Measurements from ENCODE around the gene RNF11.

RNF11 gene, protein sequence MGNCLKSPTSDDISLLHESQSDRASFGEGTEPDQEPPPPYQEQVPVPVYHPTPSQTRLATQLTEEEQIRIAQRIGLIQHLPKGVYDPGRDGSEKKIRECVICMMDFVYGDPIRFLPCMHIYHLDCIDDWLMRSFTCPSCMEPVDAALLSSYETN

GRCh38 chr1:51235673-51236530 is at the start of gene RNF11:
RNF11 (plus strand) TSS chr1:51236273; CDS start chr1:51236757, 484 bp downstream.
- H3K36me3 Mint-ChIP-seq: no peaks in the 10 kb centered on the region
- ATAC-seq: peak; percentile 97
- H3K4me1 Mint-ChIP-seq: peaks cover 35% of the 10 kb centered on the region

DNA sequence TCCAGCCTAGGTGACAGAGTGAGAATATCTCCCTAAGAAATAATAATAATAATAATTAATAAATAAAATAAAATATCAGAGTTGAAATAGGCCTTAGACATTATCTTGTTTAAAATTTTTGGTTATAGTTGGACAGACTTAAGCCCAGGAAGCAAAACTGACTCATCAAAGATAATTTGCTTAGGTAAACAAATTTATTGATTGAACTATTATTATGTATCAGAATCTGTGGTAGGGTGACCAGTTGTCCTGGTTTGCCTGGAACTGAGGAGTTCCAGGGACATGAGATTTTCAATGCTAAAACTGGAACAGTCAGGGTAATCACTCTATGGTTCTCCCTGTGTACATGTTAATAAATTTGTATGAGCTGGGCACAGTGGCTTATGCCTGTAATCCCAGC is 47.8 kb upstream of the RNF11 start:
- no peaks in the 10 kb centered on the region for H3K4me1 Mint-ChIP-seq
- H3K4me3 Mint-ChIP-seq: no peak overlapping the region
- no peak for ATAC-seq
- H3K36me3 Mint-ChIP-seq: no peaks in the 10 kb centered on the region
- H3K27ac Mint-ChIP-seq: no peak overlapping the region
- no peak for DNase-seq (ENCODE audit: low spot score in 2 of 2)
- H3K9me3 Mint-ChIP-seq: no peaks in the 10 kb centered on the region

More at GRCh38 chr1:51235673-51236530, at the start of gene RNF11:
- no peaks in the 10 kb centered on the region for H3K9me3 Mint-ChIP-seq
- H3K27ac Mint-ChIP-seq: no peak within 1 kb of the TSS
- H3K4me3 Mint-ChIP-seq: no peak within 1 kb of the TSS
- DNase-seq (ENCODE audit: low spot score in 2 of 2): peak; percentile 89 to 94

- H3K4me1 Mint-ChIP-seq: no peaks in the 10 kb centered on the region
- peak in 1 of 2 donors; percentile 11 for DNase-seq (ENCODE audit: low spot score in 2 of 2)
- no peaks in the 10 kb centered on the region for H3K36me3 Mint-ChIP-seq
Measured at GRCh38 chr1:51189421-51190073, 46.5 kb upstream of the RNF11 start.

GRCh38 chr1:51190961-51191360 is 45.1 kb upstream of the RNF11 start:
- Mint-ChIP-seq H3K36me3 (no peaks in the 10 kb centered on the region), H3K4me3 (no peak overlapping the region), H3K27ac (no peak overlapping the region), H3K9me3 (no peaks in the 10 kb centered on the region), H3K4me1 (no peaks in the 10 kb centered on the region)
- ATAC-seq (no peak), DNase-seq (ENCODE audit: low spot score in 2 of 2) (no peak)

More at GRCh38 chr1:51189421-51190073, 46.5 kb upstream of the RNF11 start:
- ATAC-seq: no peak
- Mint-ChIP-seq H3K9me3 (no peaks in the 10 kb centered on the region), H3K27ac (no peak overlapping the region), H3K4me3 (no peak overlapping the region)

- ATAC-seq: no peak
- H3K36me3 Mint-ChIP-seq: no peaks in the 10 kb centered on the region
- H3K4me3 Mint-ChIP-seq: no peak overlapping the region
- no peak overlapping the region for H3K27ac Mint-ChIP-seq
- no peaks in the 10 kb centered on the region for H3K9me3 Mint-ChIP-seq
- no peaks in the 10 kb centered on the region for H3K4me1 Mint-ChIP-seq
- peak; percentile 19 to 71 for DNase-seq (ENCODE audit: low spot score in 2 of 2)
Measured at GRCh38 chr1:51192213-51192843, 43.7 kb upstream of the RNF11 start.

DNA sequence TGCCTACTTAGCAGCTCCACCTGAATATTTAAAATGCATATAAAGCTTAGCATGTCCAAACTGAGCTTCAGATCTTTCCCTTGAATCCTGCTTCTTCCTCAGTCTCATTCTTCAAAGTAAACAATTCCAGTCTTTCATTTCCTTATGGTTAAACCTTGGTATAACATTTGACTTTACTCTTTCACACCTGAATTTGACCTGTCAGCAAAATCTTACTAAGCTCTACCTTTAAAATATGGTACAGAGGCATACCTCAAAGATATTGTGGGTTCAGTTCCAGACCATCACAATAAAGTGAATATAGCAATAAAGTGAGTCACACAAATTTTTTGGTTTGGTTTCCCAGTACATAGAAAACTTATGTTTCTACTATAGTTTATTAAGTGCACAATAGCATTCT is 42.5 kb upstream of the RNF11 start:
- no peak overlapping the region for H3K4me3 Mint-ChIP-seq
- H3K36me3 Mint-ChIP-seq: no peaks in the 10 kb centered on the region
- no peaks in the 10 kb centered on the region for H3K4me1 Mint-ChIP-seq
- H3K27ac Mint-ChIP-seq: no peak overlapping the region
- no peaks in the 10 kb centered on the region for H3K9me3 Mint-ChIP-seq
- no peak for ATAC-seq
- no peak for DNase-seq (ENCODE audit: low spot score in 2 of 2)

- Mint-ChIP-seq H3K9me3 (no peaks in the 10 kb centered on the region), H3K36me3 (no peaks in the 10 kb centered on the region), H3K27ac (no peak overlapping the region), H3K4me1 (no peaks in the 10 kb centered on the region), H3K4me3 (no peak overlapping the region)
- ATAC-seq (no peak), DNase-seq (ENCODE audit: low spot score in 2 of 2) (no peak)
Measured at GRCh38 chr1:51203121-51203873, 32.8 kb upstream of the RNF11 start.

GRCh38 chr1:51203874-51204245 is 32.2 kb upstream of the RNF11 start:
- no peak for ATAC-seq
- no peak overlapping the region for H3K4me3 Mint-ChIP-seq
- no peaks in the 10 kb centered on the region for H3K4me1 Mint-ChIP-seq
- H3K36me3 Mint-ChIP-seq: no peaks in the 10 kb centered on the region
- DNase-seq (ENCODE audit: low spot score in 2 of 2): no peak
- H3K9me3 Mint-ChIP-seq: no peaks in the 10 kb centered on the region
- H3K27ac Mint-ChIP-seq: no peak overlapping the region

DNA sequence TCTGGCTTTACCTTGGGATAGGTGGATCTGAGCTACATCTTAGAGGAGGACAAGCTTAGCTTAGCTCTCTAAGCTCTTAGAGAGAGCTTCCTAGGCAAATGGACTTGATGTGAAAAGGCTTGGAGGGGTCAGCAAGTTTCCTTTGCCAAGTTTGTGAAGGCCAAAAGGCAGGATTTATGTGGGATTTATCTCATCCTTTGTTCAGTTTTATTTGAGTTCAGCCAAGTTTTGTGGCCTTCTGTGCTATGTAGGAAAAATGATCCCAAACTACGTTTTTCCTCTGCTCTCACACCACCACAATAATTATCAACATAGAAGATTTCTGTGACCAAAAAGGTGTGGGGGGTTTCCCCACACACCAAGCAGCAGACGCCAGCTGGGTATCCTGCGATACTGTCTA is 26.0 kb upstream of the RNF11 start:
- H3K9me3 Mint-ChIP-seq: no peaks in the 10 kb centered on the region
- H3K27ac Mint-ChIP-seq: no peak overlapping the region
- no peaks in the 10 kb centered on the region for H3K36me3 Mint-ChIP-seq
- H3K4me1 Mint-ChIP-seq: peaks cover 8% of the 10 kb centered on the region
- ATAC-seq (no peak), DNase-seq (ENCODE audit: low spot score in 2 of 2) (no peak)
- H3K4me3 Mint-ChIP-seq: no peak overlapping the region

- H3K27ac Mint-ChIP-seq: no peak overlapping the region
- H3K4me1 Mint-ChIP-seq: peaks cover 14% of the 10 kb centered on the region
- ATAC-seq: no peak
- DNase-seq (ENCODE audit: low spot score in 2 of 2): no peak
- H3K9me3 Mint-ChIP-seq: no peaks in the 10 kb centered on the region
- H3K4me3 Mint-ChIP-seq: no peak overlapping the region
- no peaks in the 10 kb centered on the region for H3K36me3 Mint-ChIP-seq
Measured at GRCh38 chr1:51210676-51211075, 25.4 kb upstream of the RNF11 start.

DNA sequence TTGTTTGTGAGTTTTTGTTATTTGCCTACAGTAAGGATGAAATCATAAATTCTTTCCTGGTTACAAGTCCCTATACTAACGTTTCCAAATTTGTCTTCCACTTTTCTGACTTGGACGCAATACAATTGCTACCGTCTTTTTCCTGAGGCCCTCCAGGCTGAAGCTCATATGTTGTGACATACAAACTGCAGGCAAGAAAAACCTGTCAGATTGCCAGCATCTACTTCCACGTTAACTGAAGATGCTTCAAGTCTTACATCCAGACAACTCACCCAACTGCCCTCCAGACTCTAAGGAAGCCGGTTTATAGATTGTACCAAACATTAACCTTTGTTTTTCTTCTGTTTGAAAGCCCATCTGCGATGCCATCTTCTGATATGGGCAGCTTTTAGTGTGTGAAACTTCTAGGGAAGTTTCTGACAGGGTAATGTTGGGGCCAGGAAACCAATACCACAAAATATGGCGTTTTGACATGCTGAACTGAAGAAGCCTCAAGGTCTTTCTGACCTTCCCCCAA is 21.4 kb upstream of the RNF11 start:
- Mint-ChIP-seq H3K9me3 (no peaks in the 10 kb centered on the region), H3K36me3 (no peaks in the 10 kb centered on the region)

GRCh38 chr1:51215169-51215568 is 20.9 kb upstream of the RNF11 start:
- no peaks in the 10 kb centered on the region for H3K9me3 Mint-ChIP-seq
- H3K36me3 Mint-ChIP-seq: no peaks in the 10 kb centered on the region
- DNase-seq (ENCODE audit: low spot score in 2 of 2): no peak
- peaks cover 15% of the 10 kb centered on the region for H3K4me1 Mint-ChIP-seq
- H3K27ac Mint-ChIP-seq: peak overlapping the region; percentile 2
- ATAC-seq: no peak
- H3K4me3 Mint-ChIP-seq: no peak overlapping the region

More for the DNA sequence above, 21.4 kb upstream of the RNF11 start:
- Mint-ChIP-seq H3K4me3 (no peak overlapping the region), H3K4me1 (peaks cover 15% of the 10 kb centered on the region), H3K27ac (peak overlapping the region; percentile 2)
- peak; percentile 78 for ATAC-seq
- DNase-seq (ENCODE audit: low spot score in 2 of 2): peak in 1 of 2 donors; percentile 52

DNA sequence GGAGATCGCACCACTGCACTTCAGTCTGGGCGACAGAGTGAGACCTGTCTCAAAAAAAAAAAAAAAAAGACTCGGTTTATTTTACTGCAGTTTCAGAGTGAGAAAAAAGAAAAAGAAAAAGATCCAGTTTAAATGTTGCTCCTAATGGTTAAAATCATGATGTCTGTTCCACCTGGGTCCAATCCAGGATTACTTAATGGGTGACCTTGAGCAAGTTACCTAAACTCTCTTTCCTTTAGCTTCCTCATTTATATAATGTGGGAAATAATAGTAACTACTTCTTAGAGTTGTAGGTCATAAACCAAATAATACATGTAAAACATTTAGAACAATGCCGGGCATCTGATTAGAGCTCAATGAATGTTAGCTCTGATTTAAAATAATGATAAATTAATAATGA is 19.4 kb upstream of the RNF11 start:
- H3K36me3 Mint-ChIP-seq: no peaks in the 10 kb centered on the region
- H3K9me3 Mint-ChIP-seq: no peaks in the 10 kb centered on the region
- H3K27ac Mint-ChIP-seq: no peak overlapping the region
- peaks cover 15% of the 10 kb centered on the region for H3K4me1 Mint-ChIP-seq
- no peak overlapping the region for H3K4me3 Mint-ChIP-seq
- DNase-seq (ENCODE audit: low spot score in 2 of 2) (no peak), ATAC-seq (no peak)

GRCh38 chr1:51217101-51217500 is 19.0 kb upstream of the RNF11 start:
- no peaks in the 10 kb centered on the region for H3K36me3 Mint-ChIP-seq
- DNase-seq (ENCODE audit: low spot score in 2 of 2): no peak
- H3K9me3 Mint-ChIP-seq: no peaks in the 10 kb centered on the region
- H3K27ac Mint-ChIP-seq: no peak overlapping the region
- no peak overlapping the region for H3K4me3 Mint-ChIP-seq
- ATAC-seq: no peak
- H3K4me1 Mint-ChIP-seq: peaks cover 15% of the 10 kb centered on the region

DNA sequence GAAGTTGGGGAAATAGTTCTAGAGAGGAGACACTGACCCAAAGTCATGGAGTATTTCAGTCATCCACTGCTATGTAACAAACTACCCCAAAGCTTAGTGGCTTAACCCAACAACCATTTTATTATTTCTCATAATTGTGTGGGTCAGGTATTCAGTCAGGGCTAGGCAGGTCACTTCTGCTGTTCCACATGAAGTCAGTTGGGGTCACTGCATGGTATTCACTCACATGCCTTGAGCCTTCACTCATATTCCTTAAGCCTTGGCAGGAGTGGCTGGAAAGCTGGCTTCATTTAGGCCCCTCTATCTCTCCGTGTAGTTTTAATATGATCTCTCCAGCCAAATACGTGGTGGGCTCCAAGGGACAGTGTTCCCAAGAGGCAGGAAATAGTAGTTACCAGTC is 17.5 kb upstream of the RNF11 start:
- Mint-ChIP-seq H3K4me3 (no peak overlapping the region), H3K9me3 (no peaks in the 10 kb centered on the region), H3K36me3 (no peaks in the 10 kb centered on the region), H3K4me1 (peaks cover 15% of the 10 kb centered on the region), H3K27ac (no peak overlapping the region)
- no peak for ATAC-seq
- DNase-seq (ENCODE audit: low spot score in 2 of 2): no peak
